ENCODE data around the gene GPC5.

GPC5 gene

GRCh38 chr13:92553470-92554114, 1155.2 kb downstream of the GPC5 start:
- no peak for TF ChIP-seq CTCF (IDR thresholded peaks at IDR 0.05; ENCODE audit: low read depth, low read length)
- H3K4me3 ChIP-seq (replicated peaks in 1 of 2; ENCODE audit: low read depth in 2 of 2, low read length in 2 of 2) = no peak overlapping the region
- DNase-seq (ENCODE audit: low read depth in 2 of 2) = no peak

- no peak for DNase-seq (ENCODE audit: low read depth in 2 of 2)
- TF ChIP-seq CTCF (IDR thresholded peaks at IDR 0.05; ENCODE audit: low read depth, low read length) = no peak
- no peak overlapping the region for H3K4me3 ChIP-seq (replicated peaks in 1 of 2; ENCODE audit: low read depth in 2 of 2, low read length in 2 of 2)
Observed at GRCh38 chr13:92560883-92561282, 1162.5 kb downstream of the GPC5 start.

GRCh38 chr13:92564942-92565341, 1166.5 kb downstream of the GPC5 start:
- no peak for DNase-seq (ENCODE audit: low read depth in 2 of 2)
- TF ChIP-seq CTCF (IDR thresholded peaks at IDR 0.05; ENCODE audit: low read depth, low read length) = no peak
- no peak overlapping the region for H3K4me3 ChIP-seq (replicated peaks in 1 of 2; ENCODE audit: low read depth in 2 of 2, low read length in 2 of 2)

GRCh38 chr13:92566767-92567166, 1168.3 kb downstream of the GPC5 start:
- no peak for DNase-seq (ENCODE audit: low read depth in 2 of 2)
- no peak for TF ChIP-seq CTCF (IDR thresholded peaks at IDR 0.05; ENCODE audit: low read depth, low read length)
- no peak overlapping the region for H3K4me3 ChIP-seq (replicated peaks in 1 of 2; ENCODE audit: low read depth in 2 of 2, low read length in 2 of 2)

- TF ChIP-seq CTCF (IDR thresholded peaks at IDR 0.05; ENCODE audit: low read depth, low read length) = no peak
- no peak for DNase-seq (ENCODE audit: low read depth in 2 of 2)
- no peak overlapping the region for H3K4me3 ChIP-seq (replicated peaks in 1 of 2; ENCODE audit: low read depth in 2 of 2, low read length in 2 of 2)
Observed at GRCh38 chr13:92572190-92572589, 1173.8 kb downstream of the GPC5 start.

- TF ChIP-seq CTCF (IDR thresholded peaks at IDR 0.05; ENCODE audit: low read depth, low read length) = no peak
- H3K4me3 ChIP-seq (replicated peaks in 1 of 2; ENCODE audit: low read depth in 2 of 2, low read length in 2 of 2) = no peak overlapping the region
- peak; percentile 2 to 43 for DNase-seq (ENCODE audit: low read depth in 2 of 2)
Observed at GRCh38 chr13:92573467-92574057, 1175.1 kb downstream of the GPC5 start.

GRCh38 chr13:92574499-92574898, 1176.1 kb downstream of the GPC5 start:
- TF ChIP-seq CTCF (IDR thresholded peaks at IDR 0.05; ENCODE audit: low read depth, low read length) = no peak
- no peak for DNase-seq (ENCODE audit: low read depth in 2 of 2)
- H3K4me3 ChIP-seq (replicated peaks in 1 of 2; ENCODE audit: low read depth in 2 of 2, low read length in 2 of 2) = no peak overlapping the region

All from cardiac fibroblast (primary cell).